T-helper 2 cell treated with Interferon-gamma antibody and Interleukin-4, amounts not matched to agents 5 μg/mL and 100 μg/mL, for 36 hours (primary cell): ENCODE results near the gene MAP1B.

Experiments used
- DNase-seq: peaks from one replicate; pipeline ENCODE4 v3.0.0; 2021; ENCODE audit warnings: low spot score
- H3K27ac Mint-ChIP-seq: one replicate; pipeline ENCODE4 v1.8.0; 2021; ENCODE audit warnings: mild to moderate bottlenecking, mixed read lengths
- H3K27me3 Mint-ChIP-seq: one replicate; pipeline ENCODE4 v1.8.0; 2021; ENCODE audit warnings: low read depth, mixed read lengths
- H3K36me3 Mint-ChIP-seq: one replicate; pipeline ENCODE4 v1.8.0; 2021; ENCODE audit warnings: low read depth, mixed read lengths
- H3K4me1 Mint-ChIP-seq: one replicate; pipeline ENCODE4 v1.8.0; 2021; ENCODE audit warnings: low read depth, mixed read lengths
- H3K4me3 Mint-ChIP-seq: one replicate; pipeline ENCODE4 v1.8.0; 2022; ENCODE audit warnings: mild to moderate bottlenecking, moderate library complexity, mixed read lengths
- H3K9me3 Mint-ChIP-seq: one replicate; pipeline ENCODE4 v1.8.0; 2021; ENCODE audit warnings: mixed read lengths

MAP1B gene

GRCh38 chr5:72110394-72111013 is 3.2 kb downstream of the MAP1B start:
- DNase-seq, result no peak
- Mint-ChIP-seq H3K4me3 (no peak overlapping the region), H3K36me3 (no peaks in the 10 kb centered on the region), H3K27me3 (peaks cover 74% of the 10 kb centered on the region), H3K4me1 (peaks cover 5% of the 10 kb centered on the region), H3K9me3 (no peaks in the 10 kb centered on the region), H3K27ac (no peak overlapping the region)

- Mint-ChIP-seq H3K9me3 (no peaks in the 10 kb centered on the region), H3K36me3 (no peaks in the 10 kb centered on the region), H3K27ac (no peak overlapping the region), H3K4me1 (peaks cover 1% of the 10 kb centered on the region), H3K4me3 (no peak overlapping the region), H3K27me3 (peaks cover 73% of the 10 kb centered on the region)
- no peak for DNase-seq
Measured at GRCh38 chr5:72112389-72112788, 5.1 kb downstream of the MAP1B start.

GRCh38 chr5:72114629-72115028 is 7.4 kb downstream of the MAP1B start:
- H3K27me3 Mint-ChIP-seq, result peaks cover 64% of the 10 kb centered on the region
- no peak overlapping the region for H3K4me3 Mint-ChIP-seq
- no peak for DNase-seq
- H3K27ac Mint-ChIP-seq, result no peak overlapping the region
- H3K9me3 Mint-ChIP-seq, result no peaks in the 10 kb centered on the region
- H3K36me3 Mint-ChIP-seq, result no peaks in the 10 kb centered on the region
- H3K4me1 Mint-ChIP-seq, result no peaks in the 10 kb centered on the region

- Mint-ChIP-seq H3K36me3 (no peaks in the 10 kb centered on the region), H3K27ac (no peak overlapping the region), H3K4me3 (no peak overlapping the region), H3K4me1 (no peaks in the 10 kb centered on the region), H3K27me3 (peaks cover 57% of the 10 kb centered on the region), H3K9me3 (no peaks in the 10 kb centered on the region)
- no peak for DNase-seq
Measured at GRCh38 chr5:72115296-72115695, 8.0 kb downstream of the MAP1B start.

- Mint-ChIP-seq H3K27me3 (peaks cover 51% of the 10 kb centered on the region), H3K9me3 (no peaks in the 10 kb centered on the region), H3K4me1 (no peaks in the 10 kb centered on the region), H3K4me3 (no peak overlapping the region), H3K36me3 (no peaks in the 10 kb centered on the region), H3K27ac (no peak overlapping the region)
- no peak for DNase-seq
Measured at GRCh38 chr5:72117307-72117706, 10.0 kb downstream of the MAP1B start.

- peaks cover 51% of the 10 kb centered on the region for H3K27me3 Mint-ChIP-seq
- no peaks in the 10 kb centered on the region for H3K4me1 Mint-ChIP-seq
- H3K36me3 Mint-ChIP-seq, result no peaks in the 10 kb centered on the region
- no peak overlapping the region for H3K4me3 Mint-ChIP-seq
- H3K27ac Mint-ChIP-seq, result no peak overlapping the region
- DNase-seq, result no peak
- H3K9me3 Mint-ChIP-seq, result no peaks in the 10 kb centered on the region
Measured at GRCh38 chr5:72121052-72121779, 13.9 kb downstream of the MAP1B start.

- H3K4me3 Mint-ChIP-seq, result no peak overlapping the region
- no peaks in the 10 kb centered on the region for H3K9me3 Mint-ChIP-seq
- H3K27me3 Mint-ChIP-seq, result peaks cover 51% of the 10 kb centered on the region
- no peak for DNase-seq
- H3K27ac Mint-ChIP-seq, result no peak overlapping the region
- H3K4me1 Mint-ChIP-seq, result no peaks in the 10 kb centered on the region
- no peaks in the 10 kb centered on the region for H3K36me3 Mint-ChIP-seq
Measured at GRCh38 chr5:72121780-72122445, 14.6 kb downstream of the MAP1B start.

GRCh38 chr5:72122602-72123001 is 15.3 kb downstream of the MAP1B start:
- Mint-ChIP-seq H3K4me3 (no peak overlapping the region), H3K36me3 (no peaks in the 10 kb centered on the region), H3K27me3 (peaks cover 48% of the 10 kb centered on the region), H3K27ac (no peak overlapping the region), H3K4me1 (no peaks in the 10 kb centered on the region), H3K9me3 (no peaks in the 10 kb centered on the region)
- DNase-seq, result no peak

- H3K27me3 Mint-ChIP-seq, result peaks cover 50% of the 10 kb centered on the region
- no peak overlapping the region for H3K4me3 Mint-ChIP-seq
Measured at GRCh38 chr5:72123764-72124376, 16.6 kb downstream of the MAP1B start.

GRCh38 chr5:72125271-72125940 is 18.1 kb downstream of the MAP1B start:
- Mint-ChIP-seq H3K4me1 (no peaks in the 10 kb centered on the region), H3K27ac (no peak overlapping the region), H3K27me3 (peaks cover 55% of the 10 kb centered on the region), H3K36me3 (no peaks in the 10 kb centered on the region), H3K9me3 (no peaks in the 10 kb centered on the region), H3K4me3 (no peak overlapping the region)
- no peak for DNase-seq

More at GRCh38 chr5:72123764-72124376, 16.6 kb downstream of the MAP1B start:
- no peak overlapping the region for H3K27ac Mint-ChIP-seq
- no peaks in the 10 kb centered on the region for H3K9me3 Mint-ChIP-seq
- no peak for DNase-seq
- no peaks in the 10 kb centered on the region for H3K4me1 Mint-ChIP-seq
- no peaks in the 10 kb centered on the region for H3K36me3 Mint-ChIP-seq

- H3K36me3 Mint-ChIP-seq, result no peaks in the 10 kb centered on the region
- H3K27ac Mint-ChIP-seq, result no peak overlapping the region
- peaks cover 57% of the 10 kb centered on the region for H3K27me3 Mint-ChIP-seq
- no peaks in the 10 kb centered on the region for H3K9me3 Mint-ChIP-seq
- no peaks in the 10 kb centered on the region for H3K4me1 Mint-ChIP-seq
- DNase-seq, result no peak
- no peak overlapping the region for H3K4me3 Mint-ChIP-seq
Measured at GRCh38 chr5:72125941-72126620, 18.8 kb downstream of the MAP1B start.

- Mint-ChIP-seq H3K4me1 (no peaks in the 10 kb centered on the region), H3K27ac (no peak overlapping the region), H3K36me3 (no peaks in the 10 kb centered on the region), H3K9me3 (no peaks in the 10 kb centered on the region), H3K4me3 (no peak overlapping the region), H3K27me3 (peaks cover 56% of the 10 kb centered on the region)
- DNase-seq, result no peak
Measured at GRCh38 chr5:72126796-72127195, 19.5 kb downstream of the MAP1B start.

GRCh38 chr5:72129725-72130124 is 22.4 kb downstream of the MAP1B start:
- H3K36me3 Mint-ChIP-seq, result no peaks in the 10 kb centered on the region
- DNase-seq, result no peak
- H3K4me1 Mint-ChIP-seq, result no peaks in the 10 kb centered on the region
- H3K27me3 Mint-ChIP-seq, result peaks cover 54% of the 10 kb centered on the region
- no peak overlapping the region for H3K4me3 Mint-ChIP-seq
- no peaks in the 10 kb centered on the region for H3K9me3 Mint-ChIP-seq
- H3K27ac Mint-ChIP-seq, result no peak overlapping the region
